Hepatocyte (in vitro differentiated cells): Measurements from ENCODE around the gene CEACAM6. TPM values are rescaled to one million over a fixed set of nuclear protein-coding genes. Genes with fewer than 3 reads are reported as not detected.
A peak's percentile ranks its signal among the peaks of the same experiment; 100 is the strongest.

Experiments
- DNase-seq: peaks from one replicate; pipeline ENCODE4 v3.0.0-alpha.2; 2016; ENCODE audit warnings: low spot score
- H2AFZ ChIP-seq: fragments of 200-600 bp; sonication (generic); 2 replicates; pipeline ENCODE4 v1.6.0; 2016; ENCODE audit warnings: antibody characterized with exemption, mild to moderate bottlenecking
- H3K27ac ChIP-seq: fragments of 200-600 bp; sonication (generic); 2 replicates; pipeline ENCODE4 v1.5.1; 2016; ENCODE audit warnings: mild to moderate bottlenecking
- H3K27me3 ChIP-seq: fragments of 200-600 bp; sonication (generic); 2 replicates; pipeline ENCODE4 v1.6.1; 2016
- H3K36me3 ChIP-seq: fragments of 200-600 bp; sonication (generic); replicated peaks from 2 replicates; pipeline ENCODE4 v1.5.1; 2016; ENCODE audit warnings: low read depth; ENCODE audit not compliant: insufficient read depth
- H3K4me1 ChIP-seq: fragments of 200-600 bp; sonication (generic); 2 replicates; pipeline ENCODE4 v1.5.1; 2016; ENCODE audit warnings: mild to moderate bottlenecking, moderate library complexity; ENCODE audit not compliant: insufficient read depth
- H3K4me2 ChIP-seq: fragments of 200-600 bp; sonication (generic); 2 replicates; pipeline ENCODE4 v1.6.0; 2016
- H3K4me3 ChIP-seq: fragments of 200-600 bp; sonication (generic); 2 replicates; pipeline ENCODE4 v1.5.1; 2016; ENCODE audit warnings: mild to moderate bottlenecking
- H3K79me2 ChIP-seq: fragments of 200-600 bp; sonication (generic); 2 replicates; pipeline ENCODE4 v1.6.0; 2017; ENCODE audit warnings: mild to moderate bottlenecking
- H3K9me2 ChIP-seq: fragments of 200-600 bp; sonication (generic); replicated peaks from 2 replicates; pipeline ENCODE4 v1.6.0; 2017; ENCODE audit warnings: mild to moderate bottlenecking; ENCODE audit not compliant: insufficient read depth
- H3K9me3 ChIP-seq: fragments of 200-600 bp; sonication (generic); 2 replicates; pipeline ENCODE4 v1.5.1; 2016; ENCODE audit warnings: low read depth, mild to moderate bottlenecking
- H4K20me1 ChIP-seq: fragments of 200-600 bp; sonication (generic); 2 replicates; pipeline ENCODE4 v1.6.0; 2016; ENCODE audit warnings: mild to moderate bottlenecking; ENCODE audit not compliant: insufficient read depth, poor library complexity, severe bottlenecking
- CTCF ChIP-seq: fragments of 200-600 bp; sonication (generic); IDR thresholded peaks from 2 replicates; pipeline ENCODE4 v1.5.1; 2016; ENCODE audit warnings: antibody characterized with exemption, mild to moderate bottlenecking; ENCODE audit not compliant: poor library complexity
- EZH2 ChIP-seq: fragments of 200-600 bp; sonication (generic); IDR thresholded peaks from 2 replicates; pipeline ENCODE4 v1.6.1; 2016; ENCODE audit warnings: antibody characterized with exemption, mild to moderate bottlenecking, borderline replicate concordance
- EZH2phosphoT487 ChIP-seq: fragments of 200-600 bp; sonication (generic); IDR thresholded peaks from one replicate; pipeline ENCODE4 v1.6.1; 2018; ENCODE audit warnings: antibody characterized with exemption, mild to moderate bottlenecking, low read depth, moderate library complexity; ENCODE audit not compliant: unreplicated experiment, severe bottlenecking
- WGBS: methylation state at CpG from one replicate; pipeline ENCODE4 v1.1.6; 2016; ENCODE audit warnings: low lambda C conversion rate; ENCODE audit errors: missing lambda C conversion rate; 5-methylcytosine and 5-hydroxymethylcytosine counted together
- polyA plus RNA-seq: library from polyadenylated mRNA; unstranded; fragments of >200 nt; fragmentation: Nextera tagmentation; extraction: Ambion mirVana; gene quantifications from 2 replicates; pipeline ENCODE4 v1.2.1, GENCODE V29; 2016
- total RNA-seq: library from RNA; depleted of rRNA; stranded (reverse); fragments of >200 nt; gene quantifications from 2 replicates; pipeline ENCODE4 v1.2.3, GENCODE V29; 2014

CEACAM6 gene
- total and polyA plus RNA-seq, 2 experiments from 2014 or later = 4.5 to 7.9 TPM

- Histone ChIP-seq H3K27ac (no peak overlapping the region), H3K9me3 (no peaks in the 10 kb centered on the region), H3K36me3 (no peaks in the 10 kb centered on the region), H3K79me2 (no peaks in the 10 kb centered on the region), H4K20me1 (no peaks in the 10 kb centered on the region), H3K9me2 (no peaks in the 10 kb centered on the region), H3K4me3 (no peak overlapping the region), H3K4me2 (no peak overlapping the region), H3K4me1 (no peaks in the 10 kb centered on the region), H3K27me3 (no peaks in the 10 kb centered on the region), H2AFZ (no peak overlapping the region)
- WGBS = 44% methylated on average over 2 of the region's 2 CpGs
- TF ChIP-seq EZH2 = no peak
- no peak for TF ChIP-seq CTCF
- no peak for DNase-seq
Measured at GRCh38 chr19:41741244-41741554, 14.1 kb upstream of the CEACAM6 start.

- 48% methylated on average over 4 of the region's 4 CpGs for WGBS
- Histone ChIP-seq H3K79me2 (no peaks in the 10 kb centered on the region), H3K4me3 (no peak overlapping the region), H3K27me3 (no peaks in the 10 kb centered on the region), H3K36me3 (no peaks in the 10 kb centered on the region), H3K9me2 (no peaks in the 10 kb centered on the region), H3K4me1 (no peaks in the 10 kb centered on the region), H4K20me1 (no peaks in the 10 kb centered on the region), H3K4me2 (no peak overlapping the region), H2AFZ (no peak overlapping the region), H3K9me3 (no peaks in the 10 kb centered on the region), H3K27ac (no peak overlapping the region)
- no peak for TF ChIP-seq EZH2
- no peak for TF ChIP-seq EZH2phosphoT487
- no peak for TF ChIP-seq CTCF
- DNase-seq = no peak
Measured at GRCh38 chr19:41744850-41745249, 10.5 kb upstream of the CEACAM6 start.

GRCh38 chr19:41745756-41746155 lies 9.6 kb upstream of the CEACAM6 start:
- Histone ChIP-seq H4K20me1 (no peaks in the 10 kb centered on the region), H3K4me3 (no peak overlapping the region), H3K4me1 (no peaks in the 10 kb centered on the region), H3K27me3 (no peaks in the 10 kb centered on the region), H2AFZ (no peak overlapping the region), H3K4me2 (no peak overlapping the region), H3K9me2 (no peaks in the 10 kb centered on the region), H3K9me3 (no peaks in the 10 kb centered on the region), H3K79me2 (no peaks in the 10 kb centered on the region), H3K36me3 (no peaks in the 10 kb centered on the region), H3K27ac (no peak overlapping the region)
- 78% methylated on average over 5 of the region's 5 CpGs for WGBS
- TF ChIP-seq CTCF (no peak), EZH2phosphoT487 (no peak), EZH2 (no peak)
- no peak for DNase-seq

GRCh38 chr19:41746593-41747227 lies 8.6 kb upstream of the CEACAM6 start:
- Histone ChIP-seq H3K4me2 (no peak overlapping the region), H3K27ac (no peak overlapping the region), H3K79me2 (no peaks in the 10 kb centered on the region), H2AFZ (no peak overlapping the region), H3K9me3 (no peaks in the 10 kb centered on the region), H3K4me1 (no peaks in the 10 kb centered on the region), H3K36me3 (no peaks in the 10 kb centered on the region), H4K20me1 (no peaks in the 10 kb centered on the region), H3K27me3 (no peaks in the 10 kb centered on the region), H3K9me2 (no peaks in the 10 kb centered on the region), H3K4me3 (no peak overlapping the region)
- WGBS = 38% methylated on average over 11 of the region's 11 CpGs
- peak; percentile 56 for DNase-seq
- no peak for TF ChIP-seq EZH2
- TF ChIP-seq EZH2phosphoT487 = no peak
- TF ChIP-seq CTCF = peak; percentile 34
